HG02610 (cell line): Measurements from ENCODE around the gene TIMM21.

Experiments used
- ATAC-seq: cut with Tn5 transposase; IDR thresholded peaks from one replicate; pipeline ENCODE4 v1.9.1; 2021; ENCODE audit warnings: mild to moderate bottlenecking, moderate library complexity; ENCODE audit not compliant: unreplicated experiment

TIMM21 gene

DNA sequence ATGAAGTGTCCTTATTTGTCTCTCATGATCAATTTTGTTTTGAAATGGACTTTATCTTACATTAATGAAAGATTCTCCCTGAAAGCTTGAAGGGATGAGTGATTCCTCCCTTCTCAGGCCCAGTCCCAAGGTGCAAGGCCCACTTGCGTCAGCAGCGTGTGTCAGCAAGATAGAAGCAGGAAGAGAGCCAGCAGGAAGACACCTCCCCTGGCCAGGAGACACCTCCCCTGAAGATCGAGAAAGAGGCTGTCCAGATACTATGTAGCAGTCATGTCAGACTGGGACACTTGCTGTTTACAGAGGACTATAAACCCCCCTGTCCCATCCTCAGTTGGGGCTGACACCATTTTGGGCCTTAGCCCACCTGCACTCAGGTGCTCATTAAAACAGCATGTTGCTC lies 38.3 kb downstream of the TIMM21 start:
- no peak for ATAC-seq

DNA sequence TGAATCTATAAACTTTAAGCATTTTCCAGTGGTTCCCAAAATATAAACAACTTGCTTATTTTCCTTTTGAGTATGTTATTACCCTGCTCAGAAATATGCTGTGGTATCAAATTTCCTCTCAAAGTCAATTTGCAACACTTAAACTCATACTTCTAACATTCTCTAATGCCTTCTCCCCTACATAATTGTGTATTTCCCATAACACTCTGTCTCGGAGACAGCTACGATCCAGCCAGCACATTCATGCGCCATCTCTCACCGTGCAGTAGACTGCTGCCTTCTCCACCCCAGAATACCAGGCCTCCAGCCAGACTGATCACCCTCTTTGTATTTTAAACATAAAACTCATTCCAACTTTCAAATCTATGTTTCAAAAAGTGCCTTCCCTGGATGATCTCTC lies 41.8 kb downstream of the TIMM21 start:
- no peak for ATAC-seq

DNA sequence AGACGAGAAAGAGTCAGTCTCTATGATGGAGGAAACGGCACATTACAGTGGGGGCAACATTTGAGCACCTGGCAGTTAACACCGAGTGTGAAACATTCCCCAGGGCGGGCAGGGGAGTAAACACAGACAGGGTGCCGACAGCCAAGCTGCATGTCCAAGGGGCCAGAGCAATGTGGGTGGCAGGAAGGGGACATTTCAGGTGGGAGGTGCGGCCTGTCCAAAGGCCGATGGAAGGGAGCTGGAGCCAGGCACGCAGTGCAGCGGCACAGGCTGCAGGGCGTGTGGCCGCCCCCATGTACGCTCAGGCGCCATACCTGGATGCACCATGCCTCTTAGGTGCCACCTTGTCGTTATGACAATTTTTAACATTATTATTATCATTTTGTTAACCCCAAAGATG lies 43.3 kb downstream of the TIMM21 start:
- ATAC-seq, result no peak

DNA sequence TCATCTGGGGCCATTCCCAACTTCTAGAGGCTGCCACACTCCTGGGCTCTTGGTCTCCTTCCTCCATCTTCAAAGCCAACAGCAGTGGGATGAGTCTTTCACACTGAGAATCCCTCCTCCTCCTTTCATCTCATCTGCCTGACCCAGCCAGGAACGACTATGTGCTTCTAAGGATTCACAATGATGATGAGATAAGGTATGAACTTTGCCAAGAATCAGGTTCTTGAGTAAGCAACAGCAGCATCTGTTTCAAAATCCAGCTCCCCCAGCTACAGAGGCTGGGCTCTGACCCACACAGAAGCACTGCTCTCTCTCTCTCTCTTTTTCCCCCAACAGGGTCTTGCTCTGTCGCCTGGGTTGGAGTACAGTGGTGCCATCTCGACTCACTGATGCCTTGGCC lies 46.4 kb downstream of the TIMM21 start:
- ATAC-seq, result no peak

DNA sequence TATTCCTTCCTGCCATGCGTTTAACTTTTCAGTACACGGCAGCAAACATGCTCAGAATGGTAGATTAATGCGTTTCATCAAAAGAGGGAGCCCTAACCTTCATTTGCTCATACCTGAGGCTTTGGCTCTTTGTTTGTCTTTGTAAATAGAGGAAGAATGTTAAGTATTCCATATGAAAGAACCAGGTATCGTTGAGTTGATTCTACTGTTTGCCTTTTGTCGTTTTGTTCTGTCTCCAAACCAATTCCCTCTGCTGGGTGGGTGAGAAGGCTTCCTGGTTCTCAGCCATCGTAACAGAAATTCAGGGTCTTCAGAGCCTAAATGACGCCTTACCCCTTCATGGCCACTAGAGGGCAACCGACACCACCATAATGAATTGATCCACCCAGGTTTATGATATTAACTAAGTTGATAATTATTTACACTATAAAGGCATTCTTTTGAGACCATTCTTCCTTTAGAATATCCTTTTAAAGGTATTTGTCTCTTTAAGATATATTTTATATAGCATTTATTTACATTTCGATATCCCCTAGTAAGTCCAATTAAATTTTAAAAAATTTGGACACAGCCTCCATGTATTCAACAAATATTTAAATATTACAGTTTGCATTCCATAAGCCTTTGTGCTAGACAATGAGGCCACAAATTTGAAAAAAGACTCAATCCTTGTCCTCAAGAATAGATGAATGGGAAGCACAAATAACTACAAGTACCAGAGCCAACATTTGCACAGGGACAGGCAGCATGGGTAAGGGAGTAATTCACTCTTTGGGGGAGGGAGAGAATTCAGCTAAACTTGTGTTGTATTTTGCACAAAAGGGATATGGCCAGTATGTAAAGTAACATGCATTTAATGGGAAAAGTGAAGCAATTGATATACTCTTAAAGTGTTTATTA lies 48.1 kb downstream of the TIMM21 start:
- ATAC-seq, result peak; percentile 66

DNA sequence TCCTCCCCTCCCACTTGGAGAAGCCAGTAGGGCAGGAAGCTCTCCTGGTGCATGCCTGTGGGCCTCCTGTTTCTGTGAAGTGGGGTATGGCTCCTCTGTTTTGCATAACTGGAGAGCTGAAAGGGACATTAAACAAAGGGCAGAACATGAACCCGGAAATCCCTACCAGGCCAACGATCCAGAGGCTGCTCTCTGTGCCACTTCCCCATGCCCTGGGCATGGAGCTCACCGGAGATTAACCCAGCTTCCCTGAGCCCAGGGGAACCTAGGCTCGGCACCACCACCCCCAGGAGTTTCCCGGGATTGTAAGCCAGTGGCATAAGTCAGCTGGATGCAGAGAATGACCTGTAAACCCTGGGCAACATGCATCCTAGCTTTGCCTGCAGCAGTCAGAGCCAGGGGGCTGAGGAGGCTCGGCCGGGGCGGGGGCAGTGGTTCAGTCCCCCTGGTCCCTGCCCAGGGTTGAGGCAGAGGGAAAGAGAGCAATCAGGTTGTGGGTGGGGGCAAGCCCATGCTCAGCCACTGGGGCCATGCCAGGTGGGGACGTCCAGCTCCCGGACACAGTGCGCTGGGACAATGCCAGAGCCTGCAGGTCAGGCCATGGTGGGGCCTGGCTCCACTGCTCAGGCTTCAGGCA lies 49.5 kb downstream of the TIMM21 start:
- no peak for ATAC-seq

DNA sequence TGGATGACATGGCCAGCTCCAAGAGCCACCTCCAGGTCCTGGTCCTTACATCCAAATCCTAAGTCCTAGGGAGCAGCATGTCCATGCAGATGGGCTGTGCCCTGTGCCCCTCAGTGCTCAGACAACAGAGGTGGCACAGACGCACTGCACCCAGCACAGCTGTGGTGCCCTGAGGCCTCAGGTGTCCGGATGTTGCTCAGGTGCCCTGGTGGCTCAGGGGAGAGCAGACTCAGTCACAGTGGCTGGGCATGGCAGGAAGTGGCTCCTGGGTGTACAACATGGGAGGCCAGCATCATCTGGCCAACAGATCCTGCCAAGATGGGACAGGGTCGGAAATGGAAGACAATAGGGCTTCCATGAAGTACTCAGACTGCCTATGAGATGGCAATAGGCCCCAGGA lies 50.1 kb downstream of the TIMM21 start:
- ATAC-seq, result no peak

DNA sequence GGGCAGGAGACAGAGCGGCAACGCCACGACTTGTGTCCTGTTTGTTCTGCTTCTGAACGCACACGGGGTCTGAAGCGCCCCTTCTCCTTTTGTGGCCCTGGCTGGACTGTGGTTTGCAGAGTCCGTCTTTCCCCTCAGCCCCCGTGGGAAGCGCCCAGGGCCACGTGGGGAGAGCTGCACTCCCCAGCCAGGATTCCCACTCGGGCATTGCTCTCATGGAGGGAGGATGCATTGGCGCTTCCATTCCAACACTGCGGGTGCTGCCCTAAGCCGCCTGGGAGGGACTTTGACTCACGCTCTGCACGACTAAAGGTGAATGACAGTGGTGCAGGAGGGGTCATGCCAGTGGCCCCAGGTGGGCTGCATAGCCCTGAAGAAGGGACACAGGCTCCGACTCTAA lies 52.5 kb downstream of the TIMM21 start:
- ATAC-seq, result no peak

DNA sequence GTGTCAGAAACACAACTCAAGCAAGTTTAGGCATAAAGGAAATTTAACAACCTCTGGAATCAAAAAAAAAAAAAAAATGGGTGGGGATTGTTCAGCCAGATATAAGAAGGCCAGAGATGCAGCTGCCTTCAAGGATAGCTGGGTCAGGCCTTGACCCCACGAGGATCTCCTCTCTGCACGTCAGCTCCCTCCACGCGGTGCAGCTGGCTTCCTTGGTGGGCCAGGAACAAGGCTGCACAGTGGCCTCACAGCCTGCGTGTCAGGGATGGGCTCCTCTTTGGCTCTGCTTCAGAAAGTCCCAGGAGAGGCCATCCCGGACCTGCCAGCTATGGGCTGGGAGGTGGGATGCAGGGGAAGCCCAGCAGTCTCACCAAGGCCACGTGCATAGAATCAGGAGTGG lies 55.5 kb downstream of the TIMM21 start:
- no peak for ATAC-seq

DNA sequence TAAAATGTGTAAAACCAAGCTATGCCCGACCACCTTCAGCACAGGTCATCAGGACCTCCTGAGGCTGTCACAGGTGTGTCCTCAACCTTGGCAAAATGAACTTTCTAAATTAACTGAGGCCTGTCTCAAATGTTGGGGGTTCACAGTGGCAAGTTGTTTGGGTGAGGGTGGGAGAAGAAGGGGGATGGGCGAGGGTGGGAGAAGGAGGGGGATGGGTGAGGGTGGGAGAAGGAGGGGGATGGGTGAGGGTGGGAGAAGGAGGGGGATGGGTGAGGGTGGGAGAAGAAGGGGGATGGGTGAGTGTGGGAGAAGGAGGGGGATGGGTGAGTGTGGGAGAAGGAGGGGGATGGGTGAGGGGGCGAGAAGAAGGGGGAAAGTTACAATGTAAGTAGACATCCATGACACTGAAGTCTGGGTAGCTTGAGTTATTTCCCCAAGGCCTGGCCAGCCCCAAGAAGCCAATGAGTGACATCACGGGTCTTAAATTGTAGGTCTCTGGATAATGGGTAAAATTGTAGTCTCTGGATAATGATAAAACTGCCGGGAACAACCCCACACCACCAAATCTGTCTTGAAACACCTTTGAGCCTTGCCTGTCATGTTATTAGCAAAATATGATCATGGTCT lies 56.3 kb downstream of the TIMM21 start:
- no peak for ATAC-seq
